WTC11 (cell line): ENCODE data around the gene TOX2. TPM values are rescaled to one million over a fixed set of nuclear protein-coding genes. Genes with fewer than 3 reads are reported as not detected.

Experiments used
- ATAC-seq: fragments of 200-7000 bp; cut with Tn5 transposase; 2 replicates; pipeline ENCODE4 v1.10.0; 2021; ENCODE audit warnings: mild to moderate bottlenecking, moderate library complexity
- CTCF ChIA-PET: fragments of 300-600 bp; sonication (Branson Sonifier 250); formaldehyde crosslinking; loops from one replicate; lab custom pipeline; 2021; ENCODE audit warnings: antibody characterized with exemption; lab: Charles Lee
- POLR2A ChIA-PET: fragments of 350-600 bp; sonication (Branson Sonifier 250); formaldehyde crosslinking; loops from one replicate; lab custom pipeline; 2021; ENCODE audit warnings: antibody characterized with exemption; lab: Charles Lee
- DNase-seq: peaks from one replicate; pipeline ENCODE4 v3.0.0; 2021; ENCODE audit warnings: low spot score
- H3K27ac Mint-ChIP-seq: 2 replicates; pipeline ENCODE4 v1.8.0; 2021; ENCODE audit warnings: mixed read lengths
- H3K27me3 Mint-ChIP-seq: 2 replicates; pipeline ENCODE4 v1.8.0; 2021; ENCODE audit warnings: low read depth, mild to moderate bottlenecking, moderate library complexity, mixed read lengths
- H3K36me3 Mint-ChIP-seq: 2 replicates; pipeline ENCODE4 v1.8.0; 2021; ENCODE audit warnings: mixed read lengths
- H3K4me1 Mint-ChIP-seq: 2 replicates; pipeline ENCODE4 v1.8.0; 2022; ENCODE audit warnings: mixed read lengths
- H3K4me3 Mint-ChIP-seq: 2 replicates; pipeline ENCODE4 v1.8.0; 2021; ENCODE audit warnings: mild to moderate bottlenecking, moderate library complexity, mixed read lengths
- H3K9me3 Mint-ChIP-seq: 2 replicates; pipeline ENCODE4 v1.8.0; 2021; ENCODE audit warnings: mixed read lengths
- ATF3 ChIP-seq: sonication (generic); formaldehyde crosslinking; conservative IDR thresholded peaks from 2 replicates; pipeline ENCODE4 v1.8.1; 2022; ENCODE audit warnings: mild to moderate bottlenecking, missing genetic modification reagents
- EMX1 ChIP-seq: fragments of 250-450 bp; sonication (Bioruptor Pico); IDR thresholded peaks from 2 replicates; pipeline ENCODE4 v1.8.0; 2021; ENCODE audit warnings: mild to moderate bottlenecking
- ERG ChIP-seq: fragments of 250-450 bp; sonication (Bioruptor Pico); IDR thresholded peaks from 2 replicates; pipeline ENCODE4 v1.8.0; 2021; ENCODE audit warnings: mild to moderate bottlenecking
- FOXP1 ChIP-seq: sonication (generic); formaldehyde crosslinking; IDR thresholded peaks from 2 replicates; pipeline ENCODE4 v1.8.0; 2022; ENCODE audit warnings: missing genetic modification reagents, mild to moderate bottlenecking, moderate library complexity, borderline replicate concordance
- HMGXB4 ChIP-seq: sonication (generic); formaldehyde crosslinking; IDR thresholded peaks from 2 replicates; pipeline ENCODE4 v1.8.1; 2023; ENCODE audit warnings: mild to moderate bottlenecking, moderate library complexity, missing genetic modification reagents
- IRF2 ChIP-seq: sonication (generic); formaldehyde crosslinking; IDR thresholded peaks from 2 replicates; pipeline ENCODE4 v1.8.0; 2022; ENCODE audit warnings: low read depth, missing genetic modification reagents, borderline replicate concordance
- MAX ChIP-seq: sonication (generic); formaldehyde crosslinking; IDR thresholded peaks from 2 replicates; pipeline ENCODE4 v1.8.0; 2022; ENCODE audit warnings: mild to moderate bottlenecking, missing genetic modification reagents
- NR3C1 ChIP-seq: sonication (generic); formaldehyde crosslinking; conservative IDR thresholded peaks from 2 replicates; pipeline ENCODE4 v1.8.1; 2023; ENCODE audit warnings: low read depth, mild to moderate bottlenecking, missing genetic modification reagents
- PREB ChIP-seq: sonication (generic); formaldehyde crosslinking; IDR thresholded peaks from 2 replicates; pipeline ENCODE4 v1.8.1; 2022; ENCODE audit warnings: mild to moderate bottlenecking, missing genetic modification reagents, moderate library complexity, borderline replicate concordance
- PRRX2 ChIP-seq: fragments of 250-450 bp; sonication (Bioruptor Pico); IDR thresholded peaks from 2 replicates; pipeline ENCODE4 v1.8.0; 2021; ENCODE audit warnings: mild to moderate bottlenecking
- SP1 ChIP-seq: sonication (generic); formaldehyde crosslinking; conservative IDR thresholded peaks from 2 replicates; pipeline ENCODE4 v1.8.1; 2022; ENCODE audit warnings: missing genetic modification reagents
- TCF7 ChIP-seq: sonication (generic); formaldehyde crosslinking; IDR thresholded peaks from 2 replicates; pipeline ENCODE4 v1.8.0; 2022; ENCODE audit warnings: mild to moderate bottlenecking, low read depth, missing genetic modification reagents, moderate library complexity
- TEAD1 ChIP-seq: sonication (generic); formaldehyde crosslinking; IDR thresholded peaks from 2 replicates; pipeline ENCODE4 v1.8.0; 2022; ENCODE audit warnings: mild to moderate bottlenecking, missing genetic modification reagents
- ZBTB43 ChIP-seq: sonication (generic); formaldehyde crosslinking; IDR thresholded peaks from 2 replicates; pipeline ENCODE4 v1.8.1; 2023; ENCODE audit warnings: mild to moderate bottlenecking, missing genetic modification reagents
- ZNF263 ChIP-seq: sonication (generic); formaldehyde crosslinking; IDR thresholded peaks from 2 replicates; pipeline ENCODE4 v1.8.1; 2022; ENCODE audit warnings: low read depth, mild to moderate bottlenecking, moderate library complexity, missing genetic modification reagents
- ZNF281 ChIP-seq: sonication (generic); formaldehyde crosslinking; IDR thresholded peaks from 2 replicates; pipeline ENCODE4 v1.8.0; 2023; ENCODE audit warnings: mild to moderate bottlenecking, missing genetic modification reagents
- ZNF396 ChIP-seq: fragments of 250-450 bp; sonication (Bioruptor Pico); IDR thresholded peaks from 2 replicates; pipeline ENCODE4 v1.8.0; 2021; ENCODE audit warnings: mild to moderate bottlenecking, moderate library complexity, borderline replicate concordance
- ZNF671 ChIP-seq: fragments of 250-450 bp; sonication (Bioruptor Pico); IDR thresholded peaks from 2 replicates; pipeline ENCODE4 v1.8.0; 2021; ENCODE audit warnings: mild to moderate bottlenecking
- total RNA-seq: library from RNA; stranded (reverse); gene quantifications from 3 replicates; pipeline ENCODE4 v1.2.3, GENCODE V29; 2021

Gene TOX2
- total RNA-seq, 1 experiment from 2014 or later, result 3.4 TPM

GRCh38 chr20:43953919-43954592 lies 39.4 kb downstream of the TOX2 start:
- peaks cover 5% of the 10 kb centered on the region for H3K36me3 Mint-ChIP-seq
- H3K4me3 Mint-ChIP-seq, result no peak overlapping the region
- ChIA-PET POLR2A (no interaction called here), CTCF (interaction anchor here (1.2 to 3.1 kb wide), 4 partner anchors 11 to 205 kb away, joined by 3 to 8 read pairs (median 6); no protein-coding TSS in a partner anchor)
- peaks cover 13% of the 10 kb centered on the region for H3K9me3 Mint-ChIP-seq
- no peaks in the 10 kb centered on the region for H3K27me3 Mint-ChIP-seq
- DNase-seq (no peak), ATAC-seq (peak; percentile 48)
- H3K4me1 Mint-ChIP-seq, result peaks cover 29% of the 10 kb centered on the region
- TF ChIP-seq ZNF396 (CRISPR knock-in tag), result no peak
- TF ChIP-seq EMX1 (CRISPR knock-in tag), result no peak
- TF ChIP-seq ERG (CRISPR knock-in tag), result no peak
- TF ChIP-seq ATF3 (CRISPR knock-in tag), result no peak
- TF ChIP-seq TEAD1, result no peak
- TF ChIP-seq MAX, result no peak
- TF ChIP-seq PREB (CRISPR knock-in tag), result no peak
- no peak for TF ChIP-seq NR3C1 (CRISPR knock-in tag)
- TF ChIP-seq IRF2 (CRISPR knock-in tag), result no peak
- no peak for TF ChIP-seq PRRX2 (CRISPR knock-in tag)
- no peak for TF ChIP-seq FOXP1 (CRISPR knock-in tag)
- TF ChIP-seq ZNF281, result no peak
- no peak for TF ChIP-seq TCF7
- no peak for TF ChIP-seq ZNF671
- TF ChIP-seq HMGXB4 (CRISPR knock-in tag), result no peak
- no peak for TF ChIP-seq ZNF263 (CRISPR knock-in tag)
- no peak for TF ChIP-seq ZBTB43 (CRISPR knock-in tag)
- TF ChIP-seq SP1 (CRISPR knock-in tag), result no peak
- no peak overlapping the region for H3K27ac Mint-ChIP-seq
